A549 (cell line): ENCODE data around the gene GRIP2. TPM values are rescaled to one million over a fixed set of nuclear protein-coding genes. Genes with fewer than 3 reads are reported as not detected.

Experiments used
- ATAC-seq, 2 experiments: fragments of 200-7000 bp in 1 of 2; fragments of >200 bp in 1 of 2; cut with Nextera tagmentation in 1 of 2; cut with Tn5 transposase in 1 of 2; 3 replicates each; pipeline versions ENCODE4 v1.8.0 to v1.9.1; 2018 to 2020; ENCODE audit warnings: mild to moderate bottlenecking in 1 of 2, moderate library complexity in 1 of 2
- CTCF ChIA-PET: fragments of 300-600 bp; sonication (Branson Sonifier 250); formaldehyde crosslinking; extraction: SDS; loops from one replicate; lab custom pipeline; 2021; ENCODE audit warnings: antibody characterized with exemption, inconsistent platforms; lab: Yijun Ruan, JAX
- POLR2A ChIA-PET: fragments of 350-600 bp; formaldehyde crosslinking; extraction: SDS; loops from one replicate; lab custom pipeline; 2021; ENCODE audit warnings: antibody characterized with exemption, inconsistent platforms; lab: Yijun Ruan, JAX
- DNase-seq, 2 experiments: peaks; one replicate each; pipeline versions ENCODE4 v3.0.0 to v3.0.0-alpha.2; 2011 to 2016; ENCODE audit warnings: low read depth in 1 of 2, low spot score in 1 of 2
- FAIRE-seq: peaks from 2 replicates; lab custom pipeline; 2011; peaks lifted over from hg19 to GRCh38; lab: Jason Lieb, UNC
- H3K27ac ChIP-seq, 2 experiments: fragments of >200 bp; sonication (Bioruptor Twin); formaldehyde crosslinking; 3 replicates each; pipeline ENCODE4 v1.5.1; 2016 to 2017
- H3K4me1 ChIP-seq: fragments of >200 bp; sonication (Bioruptor Twin); formaldehyde crosslinking; 3 replicates; pipeline ENCODE4 v1.6.1; 2016
- H3K4me2 ChIP-seq: fragments of >200 bp; sonication (Bioruptor Twin); formaldehyde crosslinking; 3 replicates; pipeline ENCODE4 v1.6.1; 2016
- H3K4me3 ChIP-seq: fragments of >200 bp; sonication (Bioruptor Twin); formaldehyde crosslinking; 3 replicates; pipeline ENCODE4 v1.5.1; 2016
- H3K9me3 ChIP-seq: fragments of >200 bp; sonication (Bioruptor Twin); formaldehyde crosslinking; 3 replicates; pipeline ENCODE4 v1.6.1; 2016
- ATOH8 ChIP-seq: fragments of 250-450 bp; sonication (Bioruptor Pico); IDR thresholded peaks from 2 replicates; pipeline ENCODE4 v1.5.0; 2020; ENCODE audit warnings: low read depth, mild to moderate bottlenecking, moderate library complexity
- BCL3 ChIP-seq: fragments of >200 bp; sonication (Bioruptor Twin); formaldehyde crosslinking; IDR thresholded peaks from 3 replicates; pipeline ENCODE4 v1.6.1; 2016
- CEBPB ChIP-seq, 2 experiments: fragments of >200 bp in 1 of 2; sonication (Bioruptor Twin) in 1 of 2; formaldehyde crosslinking in 1 of 2; IDR thresholded peaks; 2 replicates each; pipeline ENCODE4 v1.6.1; 2012 to 2016
- CHD2 ChIP-seq: fragments of 150-350 bp; IDR thresholded peaks from 2 replicates; pipeline ENCODE4 v1.6.1; 2014; ENCODE audit warnings: low read length; ENCODE audit not compliant: partially characterized antibody
- CTCF ChIP-seq: fragments of >200 bp; sonication (Bioruptor Twin); formaldehyde crosslinking; IDR thresholded peaks from 3 replicates; pipeline ENCODE4 v1.5.1; 2016
- E2F6 ChIP-seq: IDR thresholded peaks from 2 replicates; pipeline ENCODE4 v1.6.1; 2012; ENCODE audit warnings: low read depth, borderline replicate concordance
- EHMT2 ChIP-seq: fragments of 200-600 bp; sonication (generic); IDR thresholded peaks from 2 replicates; pipeline ENCODE4 v1.6.1; 2016; ENCODE audit warnings: antibody characterized with exemption, low read depth, mild to moderate bottlenecking, moderate library complexity
- EP300 ChIP-seq, 2 experiments: fragments of >200 bp; sonication (Bioruptor Twin); formaldehyde crosslinking; IDR thresholded peaks; 2 replicates in 1 of 2; 3 replicates in 1 of 2; pipeline ENCODE4 v1.6.1; 2016 to 2017
- FOSB ChIP-seq: fragments of 250-450 bp; sonication (Bioruptor Pico); IDR thresholded peaks from 2 replicates; pipeline ENCODE4 v1.5.0; 2020; ENCODE audit warnings: mild to moderate bottlenecking, moderate library complexity
- FOSL2 ChIP-seq, 2 experiments: fragments of 450-650 bp in 1 of 2; fragments of >200 bp in 1 of 2; sonication (Bioruptor Twin) in 1 of 2; formaldehyde crosslinking; IDR thresholded peaks; 2 replicates each; pipeline versions ENCODE4 v1.5.0 to v1.6.1; 2016 to 2020; ENCODE audit warnings: mild to moderate bottlenecking in 1 of 2, moderate library complexity in 1 of 2
- FOXS1 ChIP-seq: fragments of 250-450 bp; sonication (Bioruptor Pico); IDR thresholded peaks from 2 replicates; pipeline ENCODE4 v1.5.0; 2020; ENCODE audit warnings: mild to moderate bottlenecking, moderate library complexity
- HEYL ChIP-seq: fragments of 250-450 bp; sonication (Bioruptor Pico); IDR thresholded peaks from 2 replicates; pipeline ENCODE4 v1.8.0; 2021; ENCODE audit warnings: mild to moderate bottlenecking, moderate library complexity
- HOXB13 ChIP-seq: fragments of 250-450 bp; sonication (Bioruptor Pico); IDR thresholded peaks from 2 replicates; pipeline ENCODE4 v1.5.0; 2020; ENCODE audit warnings: low read depth, mild to moderate bottlenecking, moderate library complexity
- MAFK ChIP-seq: fragments of 450-650 bp; IDR thresholded peaks from 2 replicates; pipeline ENCODE4 v1.6.1; 2014; ENCODE audit not compliant: partially characterized antibody
- NPAS2 ChIP-seq: fragments of 250-450 bp; sonication (Bioruptor Pico); IDR thresholded peaks from 2 replicates; pipeline ENCODE4 v1.8.0; 2022; ENCODE audit warnings: mild to moderate bottlenecking, moderate library complexity, borderline replicate concordance
- PBX3 ChIP-seq: IDR thresholded peaks from 2 replicates; pipeline ENCODE4 v1.6.1; 2012
- RARB ChIP-seq: fragments of 250-450 bp; sonication (Bioruptor Pico); IDR thresholded peaks from 2 replicates; pipeline ENCODE4 v1.8.0; 2021; ENCODE audit warnings: mild to moderate bottlenecking, moderate library complexity
- RCOR1 ChIP-seq: fragments of 150-350 bp; IDR thresholded peaks from 2 replicates; pipeline ENCODE4 v1.6.1; 2014; ENCODE audit warnings: antibody characterized with exemption, low read length, low read depth
- REST ChIP-seq: fragments of 200-600 bp; sonication (generic); IDR thresholded peaks from 2 replicates; pipeline ENCODE4 v1.6.1; 2016; ENCODE audit warnings: antibody characterized with exemption, mild to moderate bottlenecking, moderate library complexity
- RFX5 ChIP-seq: fragments of 450-650 bp; IDR thresholded peaks from 2 replicates; pipeline ENCODE4 v1.7.1; 2014; ENCODE audit warnings: antibody characterized with exemption, mild to moderate bottlenecking, moderate library complexity
- RNF2 ChIP-seq: fragments of 200-600 bp; sonication (generic); IDR thresholded peaks from 2 replicates; pipeline ENCODE4 v1.6.1; 2016; ENCODE audit warnings: low read depth, mild to moderate bottlenecking, antibody characterized with exemption, moderate library complexity, borderline replicate concordance
- USF2 ChIP-seq: fragments of 450-650 bp; IDR thresholded peaks from 2 replicates; pipeline ENCODE4 v1.6.1; 2014; ENCODE audit warnings: antibody characterized with exemption
- ZC3H11A ChIP-seq: fragments of 450-650 bp; IDR thresholded peaks from 2 replicates; pipeline ENCODE4 v1.6.1; 2014; ENCODE audit warnings: antibody characterized with exemption, mild to moderate bottlenecking
- ZFP36 ChIP-seq: fragments of 450-650 bp; IDR thresholded peaks from 2 replicates; pipeline ENCODE4 v1.6.1; 2014; ENCODE audit warnings: borderline replicate concordance; ENCODE audit not compliant: partially characterized antibody
- WGBS: methylation state at CpG from one replicate; pipeline ENCODE4 v1.1.6; 2017; ENCODE audit errors: missing lambda C conversion rate; 5-methylcytosine and 5-hydroxymethylcytosine counted together
- polyA plus RNA-seq, 4 experiments: library from polyadenylated mRNA; depleted of rRNA in 3 of 4; stranded (reverse); fragments of >200 nt; fragmentation: RNase III in 1 of 4; extraction: RNeasy Plus Mini Kit Qiagen cat#74134 plus additional on column Dnase treatment in 1 of 4; gene quantifications; 2 replicates in 3 of 4; 3 replicates in 1 of 4; pipeline ENCODE4 v1.2.3, GENCODE V29; 2011 to 2017

Gene GRIP2
- polyA plus RNA-seq, 2 of the 4 experiments (the other 2 are of a cell fraction), result 0.56 to 1.6 TPM

GRCh38 chr3:14502472-14502871 lies 37.7 kb downstream of the GRIP2 start:
- Histone ChIP-seq H3K27ac (no peak overlapping the region), H3K9me3 (peaks cover 14% of the 10 kb centered on the region), H3K4me3 (no peak overlapping the region), H3K4me2 (no peak overlapping the region), H3K4me1 (no peaks in the 10 kb centered on the region)
- ATAC-seq (no peak), FAIRE-seq (no peak), DNase-seq (no peak)
- POLR2A ChIA-PET, result no interaction called here
- no peak for TF ChIP-seq RARB (CRISPR knock-in tag)
- TF ChIP-seq CTCF, result no peak
- no peak for TF ChIP-seq EHMT2
- TF ChIP-seq REST, result no peak
- no peak for TF ChIP-seq RNF2
- TF ChIP-seq ZFP36, result no peak
- no peak for TF ChIP-seq FOSB (CRISPR knock-in tag)
- no peak for TF ChIP-seq EP300 (IDR thresholded peaks at IDR 0.05)
- no peak for TF ChIP-seq MAFK
- TF ChIP-seq ATOH8, result no peak
- no peak for TF ChIP-seq RFX5
- TF ChIP-seq FOXS1, result no peak
- no peak for TF ChIP-seq HOXB13
- TF ChIP-seq E2F6, result no peak
- TF ChIP-seq CHD2, result no peak
- CTCF ChIA-PET, result interaction anchor here (0.7 to 1.2 kb wide), 4 partner anchors 9 to 99 kb away, joined by 3 read pairs; no protein-coding TSS in a partner anchor

- FAIRE-seq (no peak), DNase-seq (no peak), ATAC-seq (peak in 1 of 2 experiments; percentile 20; a peak in 1 of 6 replicates)
- CTCF ChIA-PET, result interaction anchor here (1.2 to 6.8 kb wide), 4 partner anchors 13 to 237 kb away, joined by 3 to 49 read pairs (median 3); no protein-coding TSS in a partner anchor
- H3K4me3 ChIP-seq, result no peak overlapping the region
- no peak overlapping the region for H3K4me2 ChIP-seq
- POLR2A ChIA-PET, result no interaction called here
- peaks cover 6% of the 10 kb centered on the region; the same call in 2 of the 3 replicates for H3K9me3 ChIP-seq
- no peaks in the 10 kb centered on the region for H3K4me1 ChIP-seq
- TF ChIP-seq FOSB (CRISPR knock-in tag) (no peak), NPAS2 (CRISPR knock-in tag) (no peak)
- H3K27ac ChIP-seq, result no peak overlapping the region
- 56% methylated on average over 10 of the region's 10 CpGs for WGBS
Measured at GRCh38 chr3:14497321-14497720, 42.8 kb downstream of the GRIP2 start.

- Histone ChIP-seq H3K27ac (no peak overlapping the region), H3K4me3 (no peak overlapping the region), H3K4me2 (no peak overlapping the region), H3K4me1 (no peaks in the 10 kb centered on the region), H3K9me3 (no peaks in the 10 kb centered on the region)
- CTCF ChIA-PET, result interaction anchor here (1.2 to 6.8 kb wide), 2 partner anchors 13 to 16 kb away, joined by 3 to 49 read pairs; no protein-coding TSS in a partner anchor
- no peak for TF ChIP-seq PBX3
- TF ChIP-seq BCL3, result no peak
- no peak for TF ChIP-seq USF2
- TF ChIP-seq RCOR1, result no peak
- TF ChIP-seq RARB (CRISPR knock-in tag), result no peak
- no peak for TF ChIP-seq FOSL2 (IDR thresholded peaks at IDR 0.05)
- TF ChIP-seq FOSL2 (CRISPR knock-in tag; IDR thresholded peaks at IDR 0.05), result no peak
- no peak for TF ChIP-seq ZC3H11A
- TF ChIP-seq HEYL, result no peak
- TF ChIP-seq CEBPB (IDR thresholded peaks at IDR 0.05), result no peak
- no peak for TF ChIP-seq RFX5
- ATAC-seq (no peak), FAIRE-seq (no peak), DNase-seq (no peak)
- POLR2A ChIA-PET, result no interaction called here
- 91% methylated on average over 5 of the region's 9 CpGs for WGBS
Measured at GRCh38 chr3:14496351-14496750, 43.8 kb downstream of the GRIP2 start.
